Measurements from ENCODE around the gene TOLLIP.

DNA sequence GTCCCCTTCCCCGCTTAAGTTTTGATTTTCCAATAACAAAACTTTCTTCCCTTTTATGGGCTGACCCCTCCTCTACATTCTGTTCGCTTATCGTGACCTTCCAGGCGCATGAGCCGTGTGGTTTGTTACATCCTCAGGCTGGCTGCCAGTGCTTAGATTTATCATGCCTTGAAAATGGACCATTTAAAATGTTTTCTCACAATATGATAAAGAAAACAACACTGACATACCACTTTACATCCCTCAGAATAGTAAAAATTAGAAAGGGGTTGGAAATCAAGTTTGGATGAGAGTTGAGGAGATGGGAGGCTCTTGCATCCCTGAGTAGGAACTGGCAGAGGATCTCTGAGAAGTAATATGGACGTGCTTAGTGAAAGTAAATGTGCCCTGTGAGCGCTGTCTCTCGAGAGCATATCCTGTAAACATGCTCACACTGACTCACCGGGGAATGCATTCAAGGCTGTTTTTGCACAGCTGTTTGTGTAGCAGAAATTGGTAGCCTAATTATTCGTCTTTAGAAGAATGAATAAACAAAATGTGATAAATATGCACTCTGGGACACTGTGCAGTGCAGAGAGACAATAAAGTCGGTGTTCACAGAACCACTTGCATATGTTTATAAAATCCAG is 17.1 kb upstream of the TOLLIP start:
- TF ChIP-seq, protein P1, sequence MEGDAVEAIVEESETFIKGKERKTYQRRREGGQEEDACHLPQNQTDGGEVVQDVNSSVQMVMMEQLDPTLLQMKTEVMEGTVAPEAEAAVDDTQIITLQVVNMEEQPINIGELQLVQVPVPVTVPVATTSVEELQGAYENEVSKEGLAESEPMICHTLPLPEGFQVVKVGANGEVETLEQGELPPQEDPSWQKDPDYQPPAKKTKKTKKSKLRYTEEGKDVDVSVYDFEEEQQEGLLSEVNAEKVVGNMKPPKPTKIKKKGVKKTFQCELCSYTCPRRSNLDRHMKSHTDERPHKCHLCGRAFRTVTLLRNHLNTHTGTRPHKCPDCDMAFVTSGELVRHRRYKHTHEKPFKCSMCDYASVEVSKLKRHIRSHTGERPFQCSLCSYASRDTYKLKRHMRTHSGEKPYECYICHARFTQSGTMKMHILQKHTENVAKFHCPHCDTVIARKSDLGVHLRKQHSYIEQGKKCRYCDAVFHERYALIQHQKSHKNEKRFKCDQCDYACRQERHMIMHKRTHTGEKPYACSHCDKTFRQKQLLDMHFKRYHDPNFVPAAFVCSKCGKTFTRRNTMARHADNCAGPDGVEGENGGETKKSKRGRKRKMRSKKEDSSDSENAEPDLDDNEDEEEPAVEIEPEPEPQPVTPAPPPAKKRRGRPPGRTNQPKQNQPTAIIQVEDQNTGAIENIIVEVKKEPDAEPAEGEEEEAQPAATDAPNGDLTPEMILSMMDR (IDR thresholded peaks at IDR 0.05 in 8 of 11, conservative IDR thresholded peaks at IDR 0.05 in 3 of 11), result no peak
- TF ChIP-seq POLR2A (IDR thresholded peaks at IDR 0.05) (no peak), POLR2AphosphoS5 (IDR thresholded peaks at IDR 0.05) (no peak)
